ENCODE results near the gene FASN. TPM values are rescaled to one million over a fixed set of nuclear protein-coding genes. Genes with fewer than 3 reads are reported as not detected.

Gene FASN
- total and polyA plus RNA-seq, 9 donors = 1.3 to 168 (median 42.7) TPM

GRCh38 chr17:82126556-82127314 lies 28.7 kb upstream of the FASN start:
- Histone ChIP-seq H3K27ac (no peak overlapping the region), H3K36me3 (no peaks in the 10 kb centered on the region), H3K4me1 (ENCODE audit: insufficient read depth) (no peaks in the 10 kb centered on the region), H3K27me3 (no peaks in the 10 kb centered on the region), H3K9me3 (no peaks in the 10 kb centered on the region), H3K4me3 (no peak overlapping the region)
- no peak for DNase-seq
- 87 to 90% (median 89%) methylated on average over 35 of the region's 35 CpGs for WGBS, 3 donors
- TF ChIP-seq EP300 (IDR thresholded peaks at IDR 0.05) (no peak), POLR2A (IDR thresholded peaks at IDR 0.05) (no peak), CTCF (IDR thresholded peaks at IDR 0.05) (no peak)
- intact Hi-C loops (cut with DNase I) = loop anchor here in 1 of 4 donors (5.0 kb wide), 1 partner anchor 61 kb away; no protein-coding TSS in a partner anchor

- no peaks in the 10 kb centered on the region for H3K9me3 ChIP-seq
- H3K4me1 ChIP-seq (ENCODE audit: insufficient read depth) = no peaks in the 10 kb centered on the region
- DNase-seq = no peak
- H3K27ac ChIP-seq = no peak overlapping the region
- intact Hi-C loops (cut with DNase I) = no loop called here
- H3K27me3 ChIP-seq = no peaks in the 10 kb centered on the region
- no peaks in the 10 kb centered on the region for H3K36me3 ChIP-seq
- TF ChIP-seq EP300 (IDR thresholded peaks at IDR 0.05) (no peak), POLR2A (IDR thresholded peaks at IDR 0.05) (no peak), CTCF (IDR thresholded peaks at IDR 0.05) (no peak)
- whole genome bisulfite sequencing, 3 donors = 31 to 33% (median 32%) methylated on average over 4 of the region's 4 CpGs
- H3K4me3 ChIP-seq = no peak overlapping the region
These were observed 26.1 kb upstream of the FASN start for GRCh38 chr17:82124101-82124500.

- Histone ChIP-seq H3K4me1 (ENCODE audit: insufficient read depth) (no peaks in the 10 kb centered on the region), H3K27ac (no peak overlapping the region), H3K36me3 (no peaks in the 10 kb centered on the region), H3K27me3 (no peaks in the 10 kb centered on the region), H3K4me3 (no peak overlapping the region), H3K9me3 (no peaks in the 10 kb centered on the region)
- intact Hi-C loops (cut with DNase I) = no loop called here
- TF ChIP-seq CTCF (IDR thresholded peaks at IDR 0.05) (no peak), EP300 (IDR thresholded peaks at IDR 0.05) (no peak), POLR2A (IDR thresholded peaks at IDR 0.05) (no peak)
- DNase-seq = no peak
- 75 to 78% (median 77%) methylated on average over 31 to 32 of the region's 32 CpGs for WGBS, 3 donors
These were observed 23.9 kb upstream of the FASN start for GRCh38 chr17:82121660-82122629.

GRCh38 chr17:82121246-82121645 lies 23.2 kb upstream of the FASN start:
- no peak for DNase-seq
- no peaks in the 10 kb centered on the region for H3K4me1 ChIP-seq (ENCODE audit: insufficient read depth)
- no peaks in the 10 kb centered on the region for H3K36me3 ChIP-seq
- no peak overlapping the region for H3K27ac ChIP-seq
- intact Hi-C loops (cut with DNase I) = no loop called here
- no peaks in the 10 kb centered on the region for H3K27me3 ChIP-seq
- no peak overlapping the region for H3K4me3 ChIP-seq
- WGBS, 3 donors = 88 to 92% (median 91%) methylated on average over 4 of the region's 4 CpGs
- no peaks in the 10 kb centered on the region for H3K9me3 ChIP-seq
- no peak for TF ChIP-seq POLR2A (IDR thresholded peaks at IDR 0.05)
- no peak for TF ChIP-seq EP300 (IDR thresholded peaks at IDR 0.05)
- TF ChIP-seq CTCF (IDR thresholded peaks at IDR 0.05) = no peak

All from ovary (tissue), 9 donors.